ENCODE results near the gene TPGS2. TPM values are rescaled to one million over a fixed set of nuclear protein-coding genes. Genes with fewer than 3 reads are reported as not detected.

TPGS2 gene
- total RNA-seq, 4 donors from 2014 or later = 59.5 to 84.2 (median 75.9) TPM

DNA sequence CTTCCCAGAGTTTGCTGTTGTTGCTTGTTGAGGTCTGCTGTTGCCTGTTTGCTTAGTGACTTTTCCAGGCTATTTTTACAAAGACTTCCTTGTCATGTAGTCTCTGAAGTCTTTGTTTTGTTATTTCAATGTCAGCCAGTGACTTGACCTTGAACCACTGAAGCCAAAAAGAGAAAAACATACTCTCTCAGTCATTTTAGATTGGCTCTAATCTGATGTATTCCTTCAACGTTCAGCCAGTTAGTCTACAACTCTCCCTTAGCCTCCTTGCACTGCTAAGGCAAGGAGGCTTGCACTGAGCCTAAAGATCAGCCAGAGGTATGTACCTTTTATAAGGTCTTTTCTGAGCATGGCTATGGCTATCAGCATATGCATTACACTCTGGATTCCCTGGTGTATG lies 28.0 kb upstream of the TPGS2 start:
- DNase-seq (ENCODE audit: low spot score in 2 of 2) = no peak
- TF ChIP-seq CTCF (IDR thresholded peaks at IDR 0.05) (no peak), POLR2A (IDR thresholded peaks at IDR 0.05) (no peak)
- WGBS, 2 donors = 60 to 76% methylated on average over 1 of the region's 1 CpG
- intact Hi-C loops (cut with DNase I; ENCODE audit: low total_unique reads) = no loop called here
- H3K4me3 ChIP-seq (ENCODE audit: low read depth, poor library complexity, severe bottlenecking) = no peak overlapping the region

GRCh38 chr18:36851202-36851590 lies 22.4 kb upstream of the TPGS2 start:
- intact Hi-C loops (cut with DNase I; ENCODE audit: low total_unique reads) = no loop called here
- H3K4me3 ChIP-seq (ENCODE audit: low read depth, poor library complexity, severe bottlenecking) = no peak overlapping the region
- WGBS, 2 donors = 64 to 87% methylated on average over 2 of the region's 2 CpGs
- no peak for DNase-seq (ENCODE audit: low spot score in 2 of 2)
- TF ChIP-seq CTCF (IDR thresholded peaks at IDR 0.05) (no peak), POLR2A (IDR thresholded peaks at IDR 0.05) (no peak)

DNA sequence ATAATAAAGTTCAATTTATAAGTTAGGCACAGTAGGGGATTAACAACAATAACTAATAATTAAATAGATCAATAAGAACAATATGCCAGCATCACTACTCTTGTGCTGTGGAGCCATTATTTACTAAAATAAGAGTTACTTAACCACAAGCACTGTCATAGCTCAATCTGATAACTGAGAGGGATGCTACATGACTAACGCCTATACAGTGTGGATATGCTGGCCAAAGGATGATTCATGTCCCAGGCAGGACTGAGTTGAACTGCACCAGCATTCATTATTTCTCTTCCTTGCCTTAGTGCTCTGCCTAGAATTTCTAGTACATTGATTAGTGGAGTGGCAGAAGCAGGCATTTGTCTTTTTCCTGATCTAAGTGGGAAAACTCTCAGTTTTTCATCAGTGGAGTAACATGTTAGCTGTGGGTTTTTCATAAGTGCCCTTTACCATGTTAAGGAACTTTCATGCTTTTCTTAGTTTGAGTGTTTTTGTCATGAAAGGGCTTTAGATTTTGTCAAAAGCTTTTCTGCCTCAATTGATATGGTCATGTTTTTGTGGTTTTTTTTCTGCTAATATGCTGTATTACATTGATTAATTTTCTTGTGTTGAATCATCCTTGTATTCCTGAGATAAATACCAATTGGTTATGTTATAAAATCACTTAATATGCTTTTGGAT lies 21.9 kb upstream of the TPGS2 start:
- H3K4me3 ChIP-seq (ENCODE audit: low read depth, poor library complexity, severe bottlenecking) = no peak overlapping the region
- intact Hi-C loops (cut with DNase I; ENCODE audit: low total_unique reads) = no loop called here
- TF ChIP-seq POLR2A (IDR thresholded peaks at IDR 0.05) = no peak
- TF ChIP-seq CTCF (IDR thresholded peaks at IDR 0.05) = no peak
- 28 to 33% methylated on average over 1 of the region's 1 CpG for WGBS, 2 donors
- DNase-seq (ENCODE audit: low spot score in 2 of 2) = no peak

GRCh38 chr18:36849288-36850006 lies 20.6 kb upstream of the TPGS2 start:
- no peak for TF ChIP-seq CTCF (IDR thresholded peaks at IDR 0.05)
- 24 to 33% methylated on average over 2 of the region's 2 CpGs for WGBS, 2 donors
- H3K4me3 ChIP-seq (ENCODE audit: low read depth, poor library complexity, severe bottlenecking) = no peak overlapping the region
- intact Hi-C loops (cut with DNase I; ENCODE audit: low total_unique reads) = no loop called here
- DNase-seq (ENCODE audit: low spot score in 2 of 2) = no peak

DNA sequence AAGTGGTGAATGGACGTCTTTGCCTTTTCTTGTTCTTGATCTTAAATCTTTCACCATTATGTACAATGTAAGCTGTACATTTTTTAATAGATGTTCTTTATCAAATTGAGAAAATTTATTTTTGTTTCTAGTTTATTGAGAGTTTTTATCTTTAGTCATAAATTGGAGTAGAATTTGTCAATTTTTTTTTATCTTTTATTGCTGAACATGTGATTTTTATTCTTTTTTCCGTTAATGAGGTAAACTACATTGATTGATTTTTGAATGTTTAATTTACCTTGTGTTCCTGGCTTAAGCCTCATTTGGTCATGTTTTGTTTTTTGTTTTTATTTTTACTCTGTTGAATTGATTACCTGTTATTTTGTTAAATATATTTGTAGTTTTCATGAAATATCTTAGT lies 19.8 kb upstream of the TPGS2 start:
- TF ChIP-seq CTCF (IDR thresholded peaks at IDR 0.05) = no peak
- no peak for TF ChIP-seq POLR2A (IDR thresholded peaks at IDR 0.05)
- 94 to 98% methylated on average over 2 of the region's 2 CpGs for WGBS, 2 donors
- no peak overlapping the region for H3K4me3 ChIP-seq (ENCODE audit: low read depth, poor library complexity, severe bottlenecking)
- intact Hi-C loops (cut with DNase I; ENCODE audit: low total_unique reads) = no loop called here
- DNase-seq (ENCODE audit: low spot score in 2 of 2) = no peak
